Measurements from ENCODE around the gene ZNF74. TPM values are rescaled to one million over a fixed set of nuclear protein-coding genes. Genes with fewer than 3 reads are reported as not detected.
"Not testable (repeated sequence)": the region's sequence is repeated elsewhere in the genome, so short reads cannot be mapped to it uniquely, and the experiment has no call there.

The ZNF74 gene
- total RNA-seq: 4.1 TPM
- 1 to 10 TPM; 3.4 to 5.9 (median 4.5) TPM for polyA plus RNA-seq

GRCh38 chr22:20393705-20394476 is at the start of gene ZNF74:
Gene ZNF74, plus strand, starts transcription at chr22:20394151. Its CDS starts 478 bp downstream, at chr22:20394629.
- Mint-ChIP-seq H3K27me3 (no peaks in the 10 kb centered on the region), H3K4me1 (peaks cover 7 to 35% (median 18%) of the 10 kb centered on the region in 4 donors), H3K9me3 (peaks cover 0 to 3% (median 0%) of the 10 kb centered on the region in 7 donors), H3K27ac (peak within 1 kb of the TSS; percentile 90 to 97 (median 95)), H3K4me3 (peak within 1 kb of the TSS; percentile 72 to 94 (median 92)), H3K36me3 (peaks cover 4% of the 10 kb centered on the region)
- Histone ChIP-seq H3K9me3 (ENCODE audit: control insufficient read depth in 2 of 2, low read length in 2 of 2) (no peaks in the 10 kb centered on the region), H3K36me3 (ENCODE audit: control insufficient read depth, insufficient read depth, low read length) (no peaks in the 10 kb centered on the region), H3K27me3 (ENCODE audit: control insufficient read depth, insufficient read depth, low read length) (no peaks in the 10 kb centered on the region), H3K27ac (ENCODE audit: insufficient read depth, low read length, poor library complexity, severe bottlenecking) (peak within 1 kb of the TSS; percentile 66), H3K4me1 (ENCODE audit: control insufficient read depth, insufficient read depth, low read length, poor library complexity, severe bottlenecking) (peaks cover 24% of the 10 kb centered on the region), H3K4me3 (ENCODE audit: low read depth, low read length) (peak within 1 kb of the TSS; percentile 73)
- peak; percentile 95 for ATAC-seq (ENCODE audit: low read depth in 2 of 2)
- DNase-seq: peak; percentile 70 to 96 (median 87)

GRCh38 chr22:20346553-20346952 is 47.4 kb upstream of the ZNF74 start:
- DNase-seq: peak in 1 of 3 donors; percentile 14

GRCh38 chr22:20352536-20352935 is 41.4 kb upstream of the ZNF74 start:
- H3K9me3 Mint-ChIP-seq; H3K27me3 ChIP-seq (ENCODE audit: control insufficient read depth, insufficient read depth, low read length); H3K4me3 Mint-ChIP-seq; ATAC-seq (ENCODE audit: low read depth in 2 of 2); H3K9me3 ChIP-seq (ENCODE audit: control insufficient read depth in 2 of 2, low read length in 2 of 2); H3K4me1 Mint-ChIP-seq; H3K27ac Mint-ChIP-seq; H3K4me3 ChIP-seq (ENCODE audit: low read depth, low read length); H3K36me3 Mint-ChIP-seq; H3K4me1 ChIP-seq (ENCODE audit: control insufficient read depth, insufficient read depth, low read length, poor library complexity, severe bottlenecking); H3K27ac ChIP-seq (ENCODE audit: insufficient read depth, low read length, poor library complexity, severe bottlenecking); DNase-seq; H3K36me3 ChIP-seq (ENCODE audit: control insufficient read depth, insufficient read depth, low read length); H3K27me3 Mint-ChIP-seq: not testable (repeated sequence)

More at GRCh38 chr22:20346553-20346952, 47.4 kb upstream of the ZNF74 start:
- H3K4me3 Mint-ChIP-seq; H3K4me1 Mint-ChIP-seq; ATAC-seq (ENCODE audit: low read depth in 2 of 2); H3K4me1 ChIP-seq (ENCODE audit: control insufficient read depth, insufficient read depth, low read length, poor library complexity, severe bottlenecking); H3K36me3 ChIP-seq (ENCODE audit: control insufficient read depth, insufficient read depth, low read length); H3K9me3 ChIP-seq (ENCODE audit: control insufficient read depth in 2 of 2, low read length in 2 of 2); H3K36me3 Mint-ChIP-seq; H3K27ac ChIP-seq (ENCODE audit: insufficient read depth, low read length, poor library complexity, severe bottlenecking); H3K9me3 Mint-ChIP-seq; H3K27me3 Mint-ChIP-seq; H3K4me3 ChIP-seq (ENCODE audit: low read depth, low read length); H3K27ac Mint-ChIP-seq; H3K27me3 ChIP-seq (ENCODE audit: control insufficient read depth, insufficient read depth, low read length): not testable (repeated sequence)

- H3K4me3 ChIP-seq (ENCODE audit: low read depth, low read length): no peak overlapping the region
- H3K4me1 Mint-ChIP-seq: no peaks in the 10 kb centered on the region
- H3K27ac ChIP-seq (ENCODE audit: insufficient read depth, low read length, poor library complexity, severe bottlenecking): no peak overlapping the region
- DNase-seq (no peak), ATAC-seq (ENCODE audit: low read depth in 2 of 2) (no peak)
- H3K27me3 ChIP-seq (ENCODE audit: control insufficient read depth, insufficient read depth, low read length): no peaks in the 10 kb centered on the region
- no peaks in the 10 kb centered on the region for H3K27me3 Mint-ChIP-seq
- H3K27ac Mint-ChIP-seq: peak overlapping the region in 1 of 3 donors; percentile 43
- H3K36me3 Mint-ChIP-seq: no peaks in the 10 kb centered on the region
- H3K4me3 Mint-ChIP-seq: no peak overlapping the region
- no peaks in the 10 kb centered on the region for H3K9me3 ChIP-seq (ENCODE audit: control insufficient read depth in 2 of 2, low read length in 2 of 2)
- no peaks in the 10 kb centered on the region for H3K4me1 ChIP-seq (ENCODE audit: control insufficient read depth, insufficient read depth, low read length, poor library complexity, severe bottlenecking)
- no peaks in the 10 kb centered on the region for H3K36me3 ChIP-seq (ENCODE audit: control insufficient read depth, insufficient read depth, low read length)
- no peaks in the 10 kb centered on the region for H3K9me3 Mint-ChIP-seq
Measured at GRCh38 chr22:20354238-20354975, 39.5 kb upstream of the ZNF74 start.

- H3K27ac ChIP-seq (ENCODE audit: insufficient read depth, low read length, poor library complexity, severe bottlenecking); H3K27me3 Mint-ChIP-seq; H3K4me1 ChIP-seq (ENCODE audit: control insufficient read depth, insufficient read depth, low read length, poor library complexity, severe bottlenecking); DNase-seq; H3K36me3 Mint-ChIP-seq; H3K9me3 ChIP-seq (ENCODE audit: control insufficient read depth in 2 of 2, low read length in 2 of 2); H3K4me3 Mint-ChIP-seq; H3K27me3 ChIP-seq (ENCODE audit: control insufficient read depth, insufficient read depth, low read length); H3K4me3 ChIP-seq (ENCODE audit: low read depth, low read length); H3K9me3 Mint-ChIP-seq; H3K4me1 Mint-ChIP-seq; H3K36me3 ChIP-seq (ENCODE audit: control insufficient read depth, insufficient read depth, low read length); H3K27ac Mint-ChIP-seq; ATAC-seq (ENCODE audit: low read depth in 2 of 2): not testable (repeated sequence)
Measured at GRCh38 chr22:20355939-20356636, 37.9 kb upstream of the ZNF74 start.

- H3K36me3 Mint-ChIP-seq; ATAC-seq (ENCODE audit: low read depth in 2 of 2); H3K27me3 ChIP-seq (ENCODE audit: control insufficient read depth, insufficient read depth, low read length); H3K4me1 ChIP-seq (ENCODE audit: control insufficient read depth, insufficient read depth, low read length, poor library complexity, severe bottlenecking); H3K4me1 Mint-ChIP-seq; H3K27ac Mint-ChIP-seq; H3K27ac ChIP-seq (ENCODE audit: insufficient read depth, low read length, poor library complexity, severe bottlenecking); H3K9me3 ChIP-seq (ENCODE audit: control insufficient read depth in 2 of 2, low read length in 2 of 2); DNase-seq; H3K4me3 ChIP-seq (ENCODE audit: low read depth, low read length); H3K4me3 Mint-ChIP-seq; H3K9me3 Mint-ChIP-seq; H3K27me3 Mint-ChIP-seq; H3K36me3 ChIP-seq (ENCODE audit: control insufficient read depth, insufficient read depth, low read length): not testable (repeated sequence)
Measured at GRCh38 chr22:20356906-20357305, 37.0 kb upstream of the ZNF74 start.

- not testable (repeated sequence) for H3K4me3 ChIP-seq (ENCODE audit: low read depth, low read length); H3K27ac ChIP-seq (ENCODE audit: insufficient read depth, low read length, poor library complexity, severe bottlenecking); H3K4me1 Mint-ChIP-seq; H3K27me3 Mint-ChIP-seq; DNase-seq; ATAC-seq (ENCODE audit: low read depth in 2 of 2); H3K9me3 Mint-ChIP-seq; H3K36me3 Mint-ChIP-seq; H3K27ac Mint-ChIP-seq; H3K36me3 ChIP-seq (ENCODE audit: control insufficient read depth, insufficient read depth, low read length); H3K9me3 ChIP-seq (ENCODE audit: control insufficient read depth in 2 of 2, low read length in 2 of 2); H3K4me3 Mint-ChIP-seq; H3K4me1 ChIP-seq (ENCODE audit: control insufficient read depth, insufficient read depth, low read length, poor library complexity, severe bottlenecking); H3K27me3 ChIP-seq (ENCODE audit: control insufficient read depth, insufficient read depth, low read length)
Measured at GRCh38 chr22:20357967-20358366, 36.0 kb upstream of the ZNF74 start.
